GM19035 (cell line): ENCODE measurements around the gene PHKB.
"Not testable (repeated sequence)": the region's sequence is repeated elsewhere in the genome, so short reads cannot be mapped to it uniquely, and the experiment has no call there.

Experiments
- ATAC-seq: cut with Tn5 transposase; IDR thresholded peaks from one replicate; pipeline ENCODE4 v1.9.1; 2021; ENCODE audit not compliant: unreplicated experiment

PHKB gene

GRCh38 chr16:47503936-47504335 lies 42.8 kb downstream of the PHKB start:
- ATAC-seq, result no peak

GRCh38 chr16:47504599-47504998 lies 43.5 kb downstream of the PHKB start:
- no peak for ATAC-seq

GRCh38 chr16:47506800-47507199 lies 45.7 kb downstream of the PHKB start:
- no peak for ATAC-seq

GRCh38 chr16:47507701-47508100 lies 46.6 kb downstream of the PHKB start:
- no peak for ATAC-seq

GRCh38 chr16:47511882-47512281 lies 50.8 kb downstream of the PHKB start:
- no peak for ATAC-seq

GRCh38 chr16:47519037-47519436 lies 57.9 kb downstream of the PHKB start:
- ATAC-seq, result no peak

GRCh38 chr16:47519546-47519945 lies 58.4 kb downstream of the PHKB start:
- ATAC-seq, result no peak

GRCh38 chr16:47519996-47520679 lies 59.0 kb downstream of the PHKB start:
- ATAC-seq, result no peak

GRCh38 chr16:47523342-47524006 lies 62.3 kb downstream of the PHKB start:
- ATAC-seq, result peak; percentile 99

- ATAC-seq, result no peak
Measured at GRCh38 chr16:47524007-47524405, 62.9 kb downstream of the PHKB start.

- no peak for ATAC-seq
Measured at GRCh38 chr16:47528431-47528830, 67.3 kb downstream of the PHKB start.

- ATAC-seq, result no peak
Measured at GRCh38 chr16:47533744-47534292, 72.7 kb downstream of the PHKB start.

- no peak for ATAC-seq
Measured at GRCh38 chr16:47538472-47538871, 77.3 kb downstream of the PHKB start.

- not testable (repeated sequence) for ATAC-seq
Measured at GRCh38 chr16:47539707-47540670, 78.9 kb downstream of the PHKB start.

GRCh38 chr16:47541135-47541534 lies 80.0 kb downstream of the PHKB start:
- ATAC-seq, result not testable (repeated sequence)

GRCh38 chr16:47544255-47544654 lies 83.1 kb downstream of the PHKB start:
- ATAC-seq, result not testable (repeated sequence)

- ATAC-seq, result not testable (repeated sequence)
Measured at GRCh38 chr16:47551185-47551584, 90.1 kb downstream of the PHKB start.

- not testable (repeated sequence) for ATAC-seq
Measured at GRCh38 chr16:47551767-47552166, 90.6 kb downstream of the PHKB start.

GRCh38 chr16:47553853-47554564 lies 92.9 kb downstream of the PHKB start:
- ATAC-seq, result no peak

- not testable (repeated sequence) for ATAC-seq
Measured at GRCh38 chr16:47554587-47554986, 93.5 kb downstream of the PHKB start.

GRCh38 chr16:47561286-47561685 lies 100.2 kb downstream of the PHKB start:
- ATAC-seq, result no peak
